Left lung (tissue), 10 donors: ENCODE results near the gene HCN3. TPM values are rescaled to one million over a fixed set of nuclear protein-coding genes. Genes with fewer than 3 reads are reported as not detected.
"Not testable (repeated sequence)": the region's sequence is repeated elsewhere in the genome, so short reads cannot be mapped to it uniquely, and the experiment has no call there.

ENCODE experiments used
- ATAC-seq: fragments of 200-7000 bp; cut with Tn5 transposase; one replicate; pipeline ENCODE4 v1.9.1; 2020; ENCODE audit warnings: moderate library complexity
- DNase-seq, 4 donors: peaks; one replicate each; pipeline ENCODE4 v3.0.0-alpha.2; 2013 to 2020
- H3K27ac ChIP-seq, 2 donors: fragments of 200-600 bp; sonication (generic) in 1 of 2; one replicate each; pipeline versions ENCODE4 v1.5.0 to v1.8.0; 2020 to 2021
- H3K27me3 ChIP-seq, 2 donors: fragments of 200-600 bp; sonication (generic) in 1 of 2; one replicate each; pipeline versions ENCODE4 v1.5.0 to v1.8.0; 2020 to 2021
- H3K36me3 ChIP-seq, 2 donors: fragments of 200-600 bp; sonication (generic) in 1 of 2; one replicate each; pipeline versions ENCODE4 v1.5.0 to v1.8.0; 2020 to 2021
- H3K4me1 ChIP-seq, 2 donors: fragments of 200-600 bp; one replicate each; pipeline ENCODE4 v1.8.0; 2021
- H3K4me3 ChIP-seq, 2 donors: fragments of 200-600 bp; sonication (generic) in 1 of 2; one replicate each; pipeline versions ENCODE4 v1.5.0 to v1.8.0; 2020 to 2021; ENCODE audit warnings: mild to moderate bottlenecking in 1 of 2
- H3K9me3 ChIP-seq, 2 donors: fragments of 200-600 bp; sonication (generic) in 1 of 2; one replicate each; pipeline versions ENCODE4 v1.5.0 to v1.8.0; 2020 to 2021
- CTCF ChIP-seq, 2 donors: fragments of 200-600 bp; sonication (generic) in 1 of 2; IDR thresholded peaks; one replicate each; pipeline versions ENCODE4 v1.5.0 to v1.8.0; 2021; ENCODE audit warnings: antibody characterized with exemption in 2 of 2
- intact Hi-C, 2 donors: fragments of 100-400 bp; cut with DNase I; formaldehyde crosslinking; loops; one replicate each; pipeline versions ENCODE4 v1.11.2 to v1.14.2; 2022
- polyA plus RNA-seq, 6 donors: library from polyadenylated mRNA; unstranded; fragments of 120-200 nt; gene quantifications; one replicate each; pipeline ENCODE4 v1.2.1, GENCODE V29; 2013; ENCODE audit not compliant: insufficient read length in 6 of 6
- total RNA-seq, 2 donors: library from RNA; stranded (reverse); fragmentation: NEBNext Ultra II Directional; extraction: Animal tissue kit (Norgen Biotek cat#: 25700); gene quantifications; one replicate each; pipeline ENCODE4 v1.2.1, GENCODE V29; 2021
- donor health status: DM: no; HTN: yes; CAD: no.
- donor health status: DM: no; HTN: no; CAD: no.

HCN3 gene
- total and polyA plus RNA-seq, 8 donors = 2.4 to 11.7 (median 8.3) TPM

GRCh38 chr1:155327981-155328380 is 50.7 kb downstream of the HCN3 start:
- DNase-seq = no peak
- no peak overlapping the region for H3K27ac ChIP-seq
- ATAC-seq = no peak
- no peak for TF ChIP-seq CTCF (IDR thresholded peaks at IDR 0.05)
- H3K36me3 ChIP-seq = peaks cover 0 to 54% of the 10 kb centered on the region in 2 donors
- H3K4me3 ChIP-seq = no peak overlapping the region
- no peaks in the 10 kb centered on the region for H3K9me3 ChIP-seq
- intact Hi-C loops = no loop called here
- no peaks in the 10 kb centered on the region for H3K27me3 ChIP-seq
- peaks cover 4 to 15% of the 10 kb centered on the region in 2 donors for H3K4me1 ChIP-seq

DNA sequence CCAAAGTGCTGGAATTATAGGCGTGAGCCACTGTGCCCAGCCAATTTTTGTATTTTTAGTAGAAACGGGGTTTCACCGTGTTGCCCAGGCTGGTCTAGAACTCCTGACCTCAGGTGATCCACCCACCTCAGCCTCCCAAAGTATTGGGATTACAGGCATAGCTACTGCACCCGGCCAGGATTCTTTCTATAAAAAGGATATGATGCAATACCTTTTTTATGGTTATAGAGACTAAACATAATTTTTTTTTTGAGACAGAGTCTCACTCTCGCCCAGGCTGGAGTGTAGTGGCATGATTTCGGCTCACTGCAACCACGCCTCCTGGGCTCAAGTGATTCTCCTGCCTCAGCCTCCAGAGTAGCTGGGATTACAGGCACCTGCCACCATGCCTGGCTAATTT is 51.6 kb downstream of the HCN3 start:
- H3K27ac ChIP-seq = not testable (repeated sequence)
- H3K36me3 ChIP-seq = peaks cover 0 to 59% of the 10 kb centered on the region in 2 donors

DNA sequence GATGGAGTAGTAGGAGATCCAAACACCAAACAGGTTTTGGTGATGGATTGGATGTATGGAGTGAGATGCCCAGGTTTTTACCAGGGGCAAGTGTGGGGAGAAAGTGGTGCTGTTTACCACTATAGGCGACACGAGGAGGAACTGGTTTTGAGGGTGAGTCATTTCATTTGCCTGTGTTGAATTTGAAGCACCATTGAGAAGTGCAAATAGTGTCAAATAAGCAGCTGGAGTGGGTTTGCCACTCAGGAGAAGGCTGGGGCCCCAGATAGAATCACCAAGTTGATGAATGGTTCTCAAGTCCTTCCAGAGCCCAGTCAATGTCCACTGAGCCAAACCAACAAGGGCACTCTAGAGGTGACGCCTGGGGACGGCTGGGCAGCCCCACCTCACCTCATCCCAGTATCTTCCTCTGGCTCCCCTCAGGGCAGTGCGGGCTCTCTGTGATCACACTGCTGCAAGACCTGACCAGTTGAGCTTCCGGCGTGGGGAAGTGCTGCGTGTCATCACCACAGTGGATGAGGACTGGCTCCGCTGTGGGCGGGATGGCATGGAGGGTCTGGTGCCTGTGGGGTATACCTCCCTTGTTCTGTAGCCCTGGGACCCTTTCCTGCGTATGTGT is 52.8 kb downstream of the HCN3 start:
- no peak for TF ChIP-seq CTCF (IDR thresholded peaks at IDR 0.05)
- H3K27me3 ChIP-seq = no peaks in the 10 kb centered on the region
- intact Hi-C loops = no loop called here
- H3K27ac ChIP-seq = peak overlapping the region in 1 of 2 donors; percentile 5
- DNase-seq (no peak), ATAC-seq (peak; percentile 70)
- H3K36me3 ChIP-seq = peaks cover 0 to 70% of the 10 kb centered on the region in 2 donors
- no peak overlapping the region for H3K4me3 ChIP-seq
- H3K9me3 ChIP-seq = no peaks in the 10 kb centered on the region
- peaks cover 4 to 10% of the 10 kb centered on the region in 2 donors for H3K4me1 ChIP-seq

More for the DNA sequence above, 51.6 kb downstream of the HCN3 start:
- intact Hi-C loops, DNase-seq, H3K4me3 ChIP-seq, ATAC-seq, H3K9me3 ChIP-seq, H3K27me3 ChIP-seq: not testable (repeated sequence)
- peaks cover 4 to 14% of the 10 kb centered on the region in 2 donors for H3K4me1 ChIP-seq

GRCh38 chr1:155334962-155335361 is 57.7 kb downstream of the HCN3 start:
- no peak for TF ChIP-seq CTCF (IDR thresholded peaks at IDR 0.05)
- ATAC-seq (no peak), DNase-seq (no peak)
- Histone ChIP-seq H3K27ac (no peak overlapping the region), H3K9me3 (no peaks in the 10 kb centered on the region), H3K36me3 (peaks cover 0 to 81% of the 10 kb centered on the region in 2 donors), H3K27me3 (no peaks in the 10 kb centered on the region), H3K4me1 (no peaks in the 10 kb centered on the region), H3K4me3 (no peak overlapping the region)
- intact Hi-C loops = no loop called here

Other genes starting within 250 kb of the HCN3 start
- 1 to 10 TPM in 1 of 2 donors, under 1 TPM in 1; 0.60 to 1.3 TPM for gene DCST2, start 243.7 kb upstream of the HCN3 start, total RNA-seq
- 1 to 10 TPM; 1.9 to 2.5 (median 2.2) TPM for gene DCST2, start 243.7 kb upstream of the HCN3 start, polyA plus RNA-seq
- not detected for gene DCST1, start 243.6 kb upstream of the HCN3 start, total RNA-seq
- gene DCST1, start 243.6 kb upstream of the HCN3 start, polyA plus RNA-seq = under 1 TPM; 0.57 to 0.87 (median 0.79) TPM
- 100 to 1,000 TPM; 116 to 172 TPM for gene ADAM15, start 226.1 kb upstream of the HCN3 start, total RNA-seq
- gene ADAM15, start 226.1 kb upstream of the HCN3 start, polyA plus RNA-seq = 100 to 1,000 TPM in 1 of 6 donors, 10 to 100 TPM in 5; 54.4 to 105 (median 74.6) TPM
- gene EFNA4, start 213.7 kb upstream of the HCN3 start, total RNA-seq = 10 to 100 TPM in 1 of 2 donors, 1 to 10 TPM in 1; 8.6 to 11.2 TPM
- gene EFNA4, start 213.7 kb upstream of the HCN3 start, polyA plus RNA-seq = 10 to 100 TPM; 19.1 to 23.1 (median 22.6) TPM
- gene EFNA3, start 198.6 kb upstream of the HCN3 start, total RNA-seq = 1 to 10 TPM; 1.1 to 2.0 TPM
- 1 to 10 TPM; 2.6 to 4.8 (median 3.9) TPM for gene EFNA3, start 198.6 kb upstream of the HCN3 start, polyA plus RNA-seq
- 100 to 1,000 TPM in 1 of 2 donors, 10 to 100 TPM in 1; 63.7 to 148 TPM for gene EFNA1, start 149.6 kb upstream of the HCN3 start, total RNA-seq
- gene EFNA1, start 149.6 kb upstream of the HCN3 start, polyA plus RNA-seq = 100 to 1,000 TPM in 3 of 6 donors, 10 to 100 TPM in 3; 83.5 to 105 (median 98.4) TPM
- 10 to 100 TPM; 46.6 to 64.6 TPM for gene SLC50A1, start 141.6 kb upstream of the HCN3 start, total RNA-seq
- 10 to 100 TPM; 31.9 to 41.6 (median 34.5) TPM for gene SLC50A1, start 141.6 kb upstream of the HCN3 start, polyA plus RNA-seq
- 10 to 100 TPM; 63.1 to 91.0 TPM for gene DPM3, start 136.9 kb upstream of the HCN3 start, total RNA-seq
- 10 to 100 TPM; 19.6 to 30.7 (median 27.3) TPM for gene DPM3, start 136.9 kb upstream of the HCN3 start, polyA plus RNA-seq
- 100 to 1,000 TPM; 176 to 184 TPM for gene KRTCAP2, start 104.2 kb upstream of the HCN3 start, total RNA-seq
- gene KRTCAP2, start 104.2 kb upstream of the HCN3 start, polyA plus RNA-seq = 100 to 1,000 TPM in 4 of 6 donors, 10 to 100 TPM in 2; 93.9 to 116 (median 110) TPM
- gene TRIM46, start 103.6 kb upstream of the HCN3 start, total RNA-seq = under 1 TPM; 0.45 to 0.73 TPM
- 1 to 10 TPM; 3.6 to 6.2 (median 4.6) TPM for gene TRIM46, start 103.6 kb upstream of the HCN3 start, polyA plus RNA-seq
- 10 to 100 TPM; 30.6 to 41.8 TPM for gene THBS3, start 69.6 kb upstream of the HCN3 start, total RNA-seq
- 10 to 100 TPM; 33.1 to 51.0 (median 44.6) TPM for gene THBS3, start 69.6 kb upstream of the HCN3 start, polyA plus RNA-seq
- gene MTX1, start 68.8 kb upstream of the HCN3 start, total RNA-seq = 10 to 100 TPM; 30.2 to 45.5 TPM
- 10 to 100 TPM; 28.6 to 36.5 (median 31.1) TPM for gene MTX1, start 68.8 kb upstream of the HCN3 start, polyA plus RNA-seq
- 10 to 100 TPM; 23.2 to 33.5 TPM for gene ENTREP3, start 22.0 kb upstream of the HCN3 start, total RNA-seq
- 10 to 100 TPM; 17.1 to 24.4 (median 20.1) TPM for gene ENTREP3, start 22.0 kb upstream of the HCN3 start, polyA plus RNA-seq
- gene SCAMP3, start 15.1 kb upstream of the HCN3 start, total RNA-seq = 10 to 100 TPM; 63.1 to 85.3 TPM
- 10 to 100 TPM; 45.8 to 62.2 (median 53.1) TPM for gene SCAMP3, start 15.1 kb upstream of the HCN3 start, polyA plus RNA-seq
- gene CLK2, start 4.0 kb upstream of the HCN3 start, total RNA-seq = 10 to 100 TPM; 45.4 to 55.2 TPM
- gene CLK2, start 4.0 kb upstream of the HCN3 start, polyA plus RNA-seq = 10 to 100 TPM; 70.0 to 94.8 (median 78.8) TPM
- not detected for gene PKLR, start 24.0 kb downstream of the HCN3 start, total RNA-seq
- gene PKLR, start 24.0 kb downstream of the HCN3 start, polyA plus RNA-seq = under 1 TPM in 4 of 6 donors, not detected in 2; 0.07 to 0.21 (median 0.14) TPM
- 100 to 1,000 TPM; 206 to 411 TPM for gene FDPS, start 31.4 kb downstream of the HCN3 start, total RNA-seq
- gene FDPS, start 31.4 kb downstream of the HCN3 start, polyA plus RNA-seq = 100 to 1,000 TPM; 166 to 213 (median 184) TPM
- 10 to 100 TPM; 36.2 to 42.8 TPM for gene RUSC1, start 43.4 kb downstream of the HCN3 start, total RNA-seq
- gene RUSC1, start 43.4 kb downstream of the HCN3 start, polyA plus RNA-seq = 10 to 100 TPM; 32.7 to 43.3 (median 36.7) TPM